H1 (cell line): ENCODE results near the gene ADAMTS15. TPM values are rescaled to one million over a fixed set of nuclear protein-coding genes. Genes with fewer than 3 reads are reported as not detected.

ENCODE experiments used
- CTCF ChIA-PET: fragments of 300-600 bp; sonication (Branson Sonifier 250); formaldehyde crosslinking; loops from one replicate; lab custom pipeline; 2021; ENCODE audit not compliant: partially characterized antibody; lab: Charles Lee
- POLR2A ChIA-PET: fragments of 300-600 bp; sonication (Branson Sonifier 250); formaldehyde crosslinking; loops from one replicate; lab custom pipeline; 2021; ENCODE audit warnings: inconsistent platforms; ENCODE audit not compliant: partially characterized antibody; lab: Charles Lee
- DNase-seq, 2 experiments: peaks; one replicate each; pipeline versions ENCODE4 v3.0.0 to v3.0.0-alpha.2; 2010 to 2022; ENCODE audit warnings: low spot score in 2 of 2, low read depth in 1 of 2, mixed read lengths in 1 of 2
- FAIRE-seq: peaks from 2 replicates; lab custom pipeline; 2011; peaks lifted over from hg19 to GRCh38; lab: Jason Lieb, UNC
- H2AFZ ChIP-seq: 2 replicates; pipeline ENCODE4 v1.8.1; 2012; ENCODE audit warnings: low read length, inconsistent platforms
- H2AK5ac ChIP-seq: 2 replicates; pipeline ENCODE4 v1.6.1; 2013; ENCODE audit warnings: low read depth, low read length
- H2BK120ac ChIP-seq: replicated peaks from 2 replicates; pipeline ENCODE3; 2013; ENCODE audit warnings: low read depth, low read length, inconsistent platforms
- H2BK12ac ChIP-seq: 2 replicates; pipeline ENCODE4 v1.6.1; 2013; ENCODE audit warnings: low read depth, low read length
- H2BK15ac ChIP-seq: 2 replicates; pipeline ENCODE4 v1.6.1; 2013; ENCODE audit warnings: low read length
- H2BK20ac ChIP-seq: 2 replicates; pipeline ENCODE4 v1.6.1; 2013; ENCODE audit warnings: low read length
- H2BK5ac ChIP-seq: 2 replicates; pipeline ENCODE4 v1.6.1; 2013; ENCODE audit warnings: low read depth, low read length
- H3K14ac ChIP-seq: 2 replicates; pipeline ENCODE4 v1.6.1; 2013; ENCODE audit warnings: inconsistent platforms; ENCODE audit not compliant: insufficient read length
- H3K18ac ChIP-seq: 2 replicates; pipeline ENCODE4 v1.6.1; 2013; ENCODE audit warnings: low read length; ENCODE audit errors: extremely low read depth
- H3K23ac ChIP-seq: 2 replicates; pipeline ENCODE4 v1.6.1; 2013; ENCODE audit warnings: inconsistent platforms; ENCODE audit not compliant: insufficient read length
- H3K23me2 ChIP-seq: 2 replicates; pipeline ENCODE4 v1.6.1; 2013; ENCODE audit warnings: low read depth, low read length
- H3K27ac ChIP-seq: 2 replicates; pipeline ENCODE4 v1.6.1; 2011; ENCODE audit warnings: low read depth, low read length, inconsistent platforms
- H3K27me3 ChIP-seq, 4 experiments: replicated peaks in 1 of 4; 1 replicate in 1 of 4; 2 replicates in 3 of 4; pipeline versions ENCODE4 v1.6.1 to v1.8.1; 2011 to 2013; ENCODE audit warnings: low read length in 3 of 4, mild to moderate bottlenecking in 3 of 4, inconsistent platforms in 2 of 4, mixed read lengths in 2 of 4, moderate library complexity in 1 of 4; ENCODE audit not compliant: control insufficient read depth in 3 of 4, insufficient read depth in 3 of 4; ENCODE audit errors: extremely low read depth in 1 of 4
- H3K36me3 ChIP-seq, 4 experiments: 2 replicates each; pipeline versions ENCODE4 v1.6.1 to v1.8.1; 2011 to 2013; ENCODE audit warnings: mild to moderate bottlenecking in 4 of 4, low read length in 3 of 4, moderate library complexity in 2 of 4, control low read depth in 1 of 4, inconsistent platforms in 1 of 4; ENCODE audit not compliant: insufficient read depth in 4 of 4, control insufficient read depth in 2 of 4
- H3K4ac ChIP-seq: replicated peaks from 2 replicates; pipeline ENCODE3; 2013; ENCODE audit warnings: low read length, low read depth, mixed read lengths, inconsistent platforms; ENCODE audit not compliant: insufficient read length
- H3K4me1 ChIP-seq, 4 experiments: replicated peaks in 1 of 4; 1 replicate in 1 of 4; 2 replicates in 3 of 4; pipeline versions ENCODE4 v1.6.1 to v1.8.1; 2011 to 2013; ENCODE audit warnings: low read length in 3 of 4, inconsistent platforms in 2 of 4, mixed read lengths in 1 of 4; ENCODE audit not compliant: insufficient read depth in 4 of 4, control insufficient read depth in 3 of 4
- H3K4me2 ChIP-seq, 2 experiments: 2 replicates each; pipeline versions ENCODE4 v1.6.1 to v1.8.1; 2011 to 2013; ENCODE audit warnings: low read depth in 2 of 2, low read length in 2 of 2, control low read depth in 1 of 2, inconsistent platforms in 1 of 2, mild to moderate bottlenecking in 1 of 2; ENCODE audit not compliant: insufficient read depth in 1 of 2
- H3K4me3 ChIP-seq, 4 experiments: fragments of 200-600, 300-600 bp in 1 of 4; sonication (generic), shearing (Covaris generic), sonication (Bioruptor Twin) in 1 of 4; 2 replicates each; pipeline versions ENCODE4 v1.5.1 to v1.8.1; 2011 to 2016; ENCODE audit warnings: low read length in 4 of 4, low read depth in 3 of 4, control low read depth in 2 of 4, inconsistent platforms in 2 of 4, mild to moderate bottlenecking in 2 of 4, mixed read lengths in 1 of 4, moderate library complexity in 1 of 4; ENCODE audit not compliant: insufficient read depth in 2 of 4; ENCODE audit errors: extremely low read depth in 1 of 4
- H3K56ac ChIP-seq: replicated peaks from 2 replicates; pipeline ENCODE3; 2013; ENCODE audit warnings: low read depth, mild to moderate bottlenecking, mixed read lengths, low read length, inconsistent platforms; ENCODE audit not compliant: insufficient read length
- H3K79me1 ChIP-seq: 2 replicates; pipeline ENCODE4 v1.6.1; 2013; ENCODE audit warnings: low read depth, low read length, control low read depth
- H3K79me2 ChIP-seq, 2 experiments: 2 replicates each; pipeline versions ENCODE4 v1.6.1 to v1.8.1; 2012 to 2013; ENCODE audit warnings: low read length in 2 of 2, mild to moderate bottlenecking in 2 of 2, inconsistent platforms in 1 of 2; ENCODE audit not compliant: insufficient read depth in 2 of 2, control insufficient read depth in 1 of 2
- H3K9ac ChIP-seq, 4 experiments: replicated peaks in 1 of 4; 1 replicate in 1 of 4; 2 replicates in 3 of 4; pipeline versions ENCODE4 v1.6.1 to v1.8.1; 2011 to 2013; ENCODE audit warnings: low read depth in 3 of 4, low read length in 3 of 4, control low read depth in 2 of 4, mild to moderate bottlenecking in 2 of 4, moderate library complexity in 2 of 4, inconsistent platforms in 1 of 4; ENCODE audit errors: extremely low read depth in 1 of 4
- H3K9me3 ChIP-seq, 2 experiments: 2 replicates each; pipeline versions ENCODE4 v1.6.1 to v1.8.1; 2012 to 2013; ENCODE audit warnings: mild to moderate bottlenecking in 2 of 2, moderate library complexity in 2 of 2, control low read depth in 1 of 2, inconsistent platforms in 1 of 2, low read depth in 1 of 2, low read length in 1 of 2, mixed read lengths in 1 of 2; ENCODE audit not compliant: insufficient read depth in 2 of 2
- H4K20me1 ChIP-seq, 2 experiments: replicated peaks in 1 of 2; 2 replicates each; pipeline versions ENCODE3 to v1.8.1; 2011 to 2013; ENCODE audit warnings: inconsistent platforms in 2 of 2, low read length in 2 of 2, mild to moderate bottlenecking in 1 of 2; ENCODE audit not compliant: insufficient read depth in 2 of 2, control insufficient read depth in 1 of 2
- H4K5ac ChIP-seq: 2 replicates; pipeline ENCODE4 v1.6.1; 2013; ENCODE audit warnings: low read length, low read depth, mixed read lengths, inconsistent platforms; ENCODE audit not compliant: insufficient read length
- H4K8ac ChIP-seq: 2 replicates; pipeline ENCODE4 v1.8.0; 2013; ENCODE audit warnings: mild to moderate bottlenecking, moderate library complexity, low read length, inconsistent platforms; ENCODE audit not compliant: insufficient read depth; ENCODE audit errors: extremely low read depth
- H4K91ac ChIP-seq: replicated peaks from 2 replicates; pipeline ENCODE3; 2013; ENCODE audit warnings: low read length, mixed read lengths, inconsistent platforms; ENCODE audit not compliant: insufficient read length
- ATF2 ChIP-seq: IDR thresholded peaks from 2 replicates; pipeline ENCODE4 v1.6.1; 2012; ENCODE audit warnings: low read length, inconsistent platforms
- HDAC2 ChIP-seq, 2 experiments: fragments of 300-600 bp in 1 of 2; sonication (generic) in 1 of 2; IDR thresholded peaks; 2 replicates each; pipeline ENCODE4 v1.6.1; 2011 to 2012; ENCODE audit warnings: low read depth in 2 of 2, low read length in 2 of 2, mild to moderate bottlenecking in 2 of 2, moderate library complexity in 2 of 2, borderline replicate concordance in 1 of 2, inconsistent platforms in 1 of 2
- MAX ChIP-seq: IDR thresholded peaks from 2 replicates; pipeline ENCODE4 v1.6.1; 2012; ENCODE audit warnings: inconsistent platforms
- RAD21 ChIP-seq, 2 experiments: IDR thresholded peaks in 1 of 2; conservative IDR thresholded peaks in 1 of 2; 2 replicates each; pipeline ENCODE4 v1.6.1; 2011; ENCODE audit warnings: low read depth in 2 of 2, low read length in 2 of 2, improper control_type of control experiment in 1 of 2, inconsistent platforms in 1 of 2, mild to moderate bottlenecking in 1 of 2, moderate library complexity in 1 of 2
- RBBP5 ChIP-seq: IDR thresholded peaks from 2 replicates; pipeline ENCODE4 v1.7.1; 2012; ENCODE audit warnings: low read depth, mild to moderate bottlenecking, inconsistent platforms, low read length, moderate library complexity, borderline replicate concordance
- SP1 ChIP-seq: IDR thresholded peaks from 2 replicates; pipeline ENCODE4 v1.6.1; 2011; ENCODE audit warnings: low read depth, low read length
- TAF1 ChIP-seq: IDR thresholded peaks from 2 replicates; pipeline ENCODE4 v1.6.1; 2011; ENCODE audit warnings: mild to moderate bottlenecking, low read depth, low read length
- ZNF274 ChIP-seq: IDR thresholded peaks from 2 replicates; pipeline ENCODE4 v1.7.0; 2012; ENCODE audit warnings: low read length, borderline replicate concordance; ENCODE audit errors: extremely low read depth
- WGBS, 2 experiments: shearing (Covaris generic) in 1 of 2; methylation state at CpG; one replicate each; pipeline versions ENCODE4 v1.1.6 to v1.1.7; 2013 to 2015; ENCODE audit warnings: low lambda C conversion rate in 2 of 2, mixed read lengths in 2 of 2, inconsistent platforms in 1 of 2, low coverage in 1 of 2, missing lambda C conversion rate in 1 of 2; ENCODE audit not compliant: insufficient replicate concordance in 2 of 2, insufficient coverage in 1 of 2, insufficient read length in 1 of 2; ENCODE audit errors: extremely low coverage in 1 of 2, missing lambda C conversion rate in 1 of 2; 5-methylcytosine and 5-hydroxymethylcytosine counted together
- polyA plus RNA-seq, 7 experiments: library from polyadenylated mRNA; depleted of rRNA in 3 of 7; stranded (reverse) in 5 of 7; unstranded in 2 of 7; fragments of >200 nt in 5 of 7; fragments of 200-250 nt in 2 of 7; gene quantifications; 1 replicate in 5 of 7; 2 replicates in 1 of 7; 4 replicates in 1 of 7; pipeline versions ENCODE4 v1.2.1 to v1.2.3, GENCODE V29; 2011 to 2013; ENCODE audit warnings: missing spikeins in 2 of 7, mixed read lengths in 2 of 7
- total RNA-seq: library from RNA; stranded (reverse); fragmentation: NEBNext Ultra II Directional; extraction: Animal tissue kit (Norgen Biotek cat#: 25700); gene quantifications from 2 replicates; pipeline ENCODE4 v1.2.1, GENCODE V29; 2021
- TF ChIP-seq, protein P1 (sequence below): IDR thresholded peaks from 2 replicates; pipeline ENCODE4 v1.6.1; 2011; ENCODE audit warnings: low read depth, mild to moderate bottlenecking, low read length; ENCODE audit not compliant: insufficient read depth

The ADAMTS15 gene
- total and polyA plus RNA-seq, 2 of the 8 experiments (the other 6 are each of a cell fraction or from before 2014, with no cell fraction given) = 1.7 to 4.7 TPM

DNA sequence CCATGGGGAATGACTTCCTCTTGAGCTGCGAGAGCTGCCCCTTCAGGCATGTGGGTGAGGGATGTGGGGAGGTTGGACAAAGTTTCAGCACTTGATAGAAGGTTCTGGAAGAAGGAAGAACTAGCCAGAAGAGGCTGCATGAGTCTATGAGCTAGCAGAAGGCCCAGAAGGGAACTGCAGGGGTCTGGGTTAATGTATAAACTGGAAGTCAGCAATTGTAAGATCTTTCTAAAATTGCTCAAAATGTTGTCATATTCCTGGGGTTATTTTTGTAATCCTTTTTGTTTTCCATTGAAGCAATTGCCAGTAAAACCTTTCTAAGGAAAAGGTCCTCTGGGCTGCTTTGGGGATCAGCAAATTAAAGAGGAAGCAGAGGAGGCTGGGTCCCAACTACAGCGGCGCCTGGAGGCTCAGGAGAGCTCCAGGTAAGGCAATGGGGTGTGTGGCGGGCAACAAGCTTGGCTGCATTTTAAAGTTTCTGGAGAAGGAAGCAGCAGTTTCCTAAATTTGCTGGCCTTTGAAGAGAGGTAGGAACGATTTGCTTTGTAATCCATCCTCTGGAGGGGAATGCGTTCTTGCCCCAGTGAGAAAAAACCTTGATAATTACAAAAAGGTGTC, 29.2 kb downstream of the ADAMTS15 start:
- Histone ChIP-seq H3K18ac (no peak overlapping the region), H2AFZ (no peak overlapping the region), H2BK15ac (no peak overlapping the region), H4K91ac (no peak overlapping the region), H3K27ac (no peak overlapping the region), H3K9me3 (no peaks in the 10 kb centered on the region), H3K4me2 (no peak overlapping the region), H2BK12ac (no peak overlapping the region), H3K23ac (no peak overlapping the region), H4K20me1 (peaks cover 0 to 1% of the 10 kb centered on the region in 2 experiments), H3K79me1 (no peaks in the 10 kb centered on the region), H3K14ac (no peak overlapping the region), H3K23me2 (no peaks in the 10 kb centered on the region), H2BK120ac (no peak overlapping the region), H3K79me2 (no peaks in the 10 kb centered on the region), H2BK20ac (no peak overlapping the region), H4K8ac (no peak overlapping the region), H2BK5ac (no peak overlapping the region), H3K4me3 (no peak overlapping the region), H3K36me3 (no peaks in the 10 kb centered on the region), H3K4me1 (peaks cover 0 to 2% (median 0%) of the 10 kb centered on the region in 4 experiments; a peak in 1 of 7 replicates), H2AK5ac (no peak overlapping the region), H3K27me3 (no peaks in the 10 kb centered on the region), H3K9ac (no peak overlapping the region), H3K56ac (no peak overlapping the region), H4K5ac (no peak overlapping the region), H3K4ac (no peak overlapping the region)
- POLR2A ChIA-PET = no interaction called here
- FAIRE-seq (no peak), DNase-seq (no peak)
- 93% methylated on average over 6 of the region's 6 CpGs; no CpG with 5 or more reads in 1 of the 2 experiments for WGBS, 2 experiments
- CTCF ChIA-PET = interaction anchor here (0.7 to 1.1 kb wide), 2 partner anchors 40 to 42 kb away, joined by 3 read pairs; no protein-coding TSS in a partner anchor
- TF ChIP-seq RAD21 (IDR thresholded peaks at IDR 0.05 in 1 of 2, conservative IDR thresholded peaks at IDR 0.05 in 1 of 2; ENCODE audit: low read depth in 2 of 2, low read length in 2 of 2) (no peak), MAX (no peak), HDAC2 (IDR thresholded peaks at IDR 0.05; ENCODE audit: borderline replicate concordance in 1 of 2, low read depth in 2 of 2, low read length in 2 of 2) (no peak), TAF1 (no peak), ATF2 (no peak), RBBP5 (no peak), ZNF274 (no peak), SP1 (no peak)
- TF ChIP-seq, protein P1, sequence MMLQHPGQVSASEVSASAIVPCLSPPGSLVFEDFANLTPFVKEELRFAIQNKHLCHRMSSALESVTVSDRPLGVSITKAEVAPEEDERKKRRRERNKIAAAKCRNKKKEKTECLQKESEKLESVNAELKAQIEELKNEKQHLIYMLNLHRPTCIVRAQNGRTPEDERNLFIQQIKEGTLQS = no peak
